ENCODE data around the gene GDF15.

GDF15 gene

GRCh38 chr19:18340190-18340989, 45.6 kb upstream of the GDF15 start, which contains the start of gene PGPEP1:
Gene PGPEP1, plus strand, starts transcription at chr19:18340598. Its CDS starts 84 bp downstream, at chr19:18340682.
- Histone ChIP-seq H3F3A (ENCODE audit: insufficient read depth) (peaks cover 16% of the 10 kb centered on the region), H3K9ac (ENCODE audit: low read length) (peak within 1 kb of the TSS; percentile 79), H4K20me1 (ENCODE audit: low read depth, low read length) (no peaks in the 10 kb centered on the region), H3K9me2 (replicated peaks; ENCODE audit: insufficient read depth, low read length) (no peaks in the 10 kb centered on the region), H3K27me3 (ENCODE audit: low read length) (no peaks in the 10 kb centered on the region), H2AFZ (ENCODE audit: low read depth, low read length, severe bottlenecking) (peak within 1 kb of the TSS; percentile 89), H3K4me3 (ENCODE audit: insufficient read depth, low read length, poor library complexity, severe bottlenecking) (peak within 1 kb of the TSS; percentile 89), H3K36me3 (ENCODE audit: low read length) (no peaks in the 10 kb centered on the region), H3K9me3 (ENCODE audit: insufficient read depth, low read length) (no peaks in the 10 kb centered on the region), H3K79me2 (ENCODE audit: insufficient read depth, low read length) (peaks cover 5% of the 10 kb centered on the region; the same call in 1 of the 2 replicates), H3K27ac (ENCODE audit: low read depth, low read length) (peak within 1 kb of the TSS; percentile 65), H3K4me2 (ENCODE audit: low read depth, low read length, poor library complexity, severe bottlenecking) (peak within 1 kb of the TSS; percentile 74)
- no peak for TF ChIP-seq CTCF (IDR thresholded peaks at IDR 0.05; ENCODE audit: insufficient read depth, low read length, poor library complexity, severe bottlenecking)
- no peak for TF ChIP-seq EZH2phosphoT487 (conservative IDR thresholded peaks at IDR 0.05; ENCODE audit: low read length)

GRCh38 chr19:18340990-18341868, 44.7 kb upstream of the GDF15 start:
- Histone ChIP-seq H3K4me3 (ENCODE audit: insufficient read depth, low read length, poor library complexity, severe bottlenecking) (peak overlapping the region; percentile 89), H3K36me3 (ENCODE audit: low read length) (no peaks in the 10 kb centered on the region), H3K27ac (ENCODE audit: low read depth, low read length) (peak overlapping the region; percentile 65), H2AFZ (ENCODE audit: low read depth, low read length, severe bottlenecking) (peak overlapping the region; percentile 67), H3K9me3 (ENCODE audit: insufficient read depth, low read length) (no peaks in the 10 kb centered on the region), H4K20me1 (ENCODE audit: low read depth, low read length) (no peaks in the 10 kb centered on the region), H3K4me2 (ENCODE audit: low read depth, low read length, poor library complexity, severe bottlenecking) (peak overlapping the region; percentile 74), H3K79me2 (ENCODE audit: insufficient read depth, low read length) (peaks cover 5% of the 10 kb centered on the region; the same call in 1 of the 2 replicates), H3K9me2 (replicated peaks; ENCODE audit: insufficient read depth, low read length) (no peaks in the 10 kb centered on the region), H3K27me3 (ENCODE audit: low read length) (no peaks in the 10 kb centered on the region), H3F3A (ENCODE audit: insufficient read depth) (peaks cover 16% of the 10 kb centered on the region), H3K9ac (ENCODE audit: low read length) (peak overlapping the region; percentile 79)
- TF ChIP-seq CTCF (IDR thresholded peaks at IDR 0.05; ENCODE audit: insufficient read depth, low read length, poor library complexity, severe bottlenecking) (no peak), EZH2phosphoT487 (conservative IDR thresholded peaks at IDR 0.05; ENCODE audit: low read length) (no peak)

- Histone ChIP-seq H3K9me2 (replicated peaks; ENCODE audit: insufficient read depth, low read length) (no peaks in the 10 kb centered on the region), H3K9ac (ENCODE audit: low read length) (no peak overlapping the region), H3K27ac (ENCODE audit: low read depth, low read length) (no peak overlapping the region), H3F3A (ENCODE audit: insufficient read depth) (peaks cover 16% of the 10 kb centered on the region), H3K4me2 (ENCODE audit: low read depth, low read length, poor library complexity, severe bottlenecking) (no peak overlapping the region), H3K9me3 (ENCODE audit: insufficient read depth, low read length) (no peaks in the 10 kb centered on the region), H3K79me2 (ENCODE audit: insufficient read depth, low read length) (peaks cover 5% of the 10 kb centered on the region; the same call in 1 of the 2 replicates), H3K27me3 (ENCODE audit: low read length) (no peaks in the 10 kb centered on the region), H4K20me1 (ENCODE audit: low read depth, low read length) (no peaks in the 10 kb centered on the region), H2AFZ (ENCODE audit: low read depth, low read length, severe bottlenecking) (no peak overlapping the region), H3K36me3 (ENCODE audit: low read length) (no peaks in the 10 kb centered on the region), H3K4me3 (ENCODE audit: insufficient read depth, low read length, poor library complexity, severe bottlenecking) (no peak overlapping the region)
- TF ChIP-seq EZH2phosphoT487 (conservative IDR thresholded peaks at IDR 0.05; ENCODE audit: low read length) (no peak), CTCF (IDR thresholded peaks at IDR 0.05; ENCODE audit: insufficient read depth, low read length, poor library complexity, severe bottlenecking) (no peak)
Measured at GRCh38 chr19:18342090-18342632, 43.8 kb upstream of the GDF15 start.
